ENCODE measurements around the gene CTCFL. TPM values are rescaled to one million over a fixed set of nuclear protein-coding genes. Genes with fewer than 3 reads are reported as not detected.
A peak's percentile ranks its signal among the peaks of the same experiment; 100 is the strongest.

CTCFL gene
- total RNA-seq, 1 experiment from 2014 or later: not detected

DNA sequence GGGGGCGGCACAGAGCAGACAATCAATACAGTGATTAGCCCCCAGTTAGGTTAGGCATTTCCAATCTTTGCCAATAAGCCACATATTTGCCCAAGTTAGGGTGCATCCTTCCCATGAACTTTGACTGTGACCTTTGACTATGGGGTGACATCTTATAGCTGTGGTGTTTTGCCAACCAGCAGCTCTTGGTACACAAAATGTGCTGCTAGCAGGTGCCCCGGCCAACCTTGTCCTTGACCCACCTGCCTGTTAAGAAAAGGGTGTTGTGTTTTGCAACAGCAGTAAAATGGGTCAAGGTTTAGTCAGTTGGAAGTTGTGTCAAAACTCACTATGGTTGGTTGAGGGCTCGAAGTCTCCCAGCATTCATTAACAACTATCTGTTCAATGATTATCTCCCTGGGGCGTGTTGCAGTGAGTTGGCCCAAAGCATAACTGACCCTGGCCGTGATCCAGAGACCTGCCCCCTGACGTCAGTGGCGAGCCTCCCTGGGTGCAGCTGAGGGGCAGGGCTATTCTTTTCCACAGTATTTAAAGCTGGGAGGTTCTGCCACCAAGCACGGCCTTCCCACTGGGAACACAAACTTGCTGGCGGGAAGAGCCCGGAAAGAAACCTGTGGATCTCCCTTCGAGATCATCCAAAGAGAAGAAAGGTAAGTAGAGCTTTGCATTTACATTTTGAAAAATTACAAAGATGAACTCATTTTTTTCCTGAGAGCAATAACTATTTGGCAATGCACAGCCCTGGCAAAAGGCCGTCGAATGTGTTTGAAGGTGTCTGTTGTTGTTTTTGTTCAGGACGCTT is 35.8 kb upstream of the CTCFL start, which contains the start of gene PCK1:
PCK1 (plus strand) TSS at position 557 of the 802 bp plus-strand sequence. CDS start 302 bp downstream, outside the sequence.
- DNase-seq (ENCODE audit: low read depth): no peak

GRCh38 chr20:57559658-57560553 is 35.0 kb upstream of the CTCFL start:
- no peak for DNase-seq (ENCODE audit: low read depth)

DNA sequence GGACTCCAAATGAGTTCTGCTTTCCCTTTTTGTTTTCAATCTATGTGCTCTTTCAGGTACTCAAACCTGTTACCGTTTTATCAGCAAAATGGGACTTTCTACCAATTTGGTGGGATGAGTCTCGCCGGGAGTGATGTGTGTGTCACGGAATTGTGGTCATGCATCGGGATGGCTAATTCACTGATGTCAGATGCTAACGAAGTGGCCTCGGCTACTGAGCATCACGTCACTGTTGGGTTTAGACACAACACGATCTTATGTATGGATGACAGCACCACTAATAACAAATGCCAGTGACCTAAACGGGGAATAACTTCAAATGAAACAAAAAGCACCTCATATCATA is 34.3 kb upstream of the CTCFL start:
- no peak for DNase-seq (ENCODE audit: low read depth)

DNA sequence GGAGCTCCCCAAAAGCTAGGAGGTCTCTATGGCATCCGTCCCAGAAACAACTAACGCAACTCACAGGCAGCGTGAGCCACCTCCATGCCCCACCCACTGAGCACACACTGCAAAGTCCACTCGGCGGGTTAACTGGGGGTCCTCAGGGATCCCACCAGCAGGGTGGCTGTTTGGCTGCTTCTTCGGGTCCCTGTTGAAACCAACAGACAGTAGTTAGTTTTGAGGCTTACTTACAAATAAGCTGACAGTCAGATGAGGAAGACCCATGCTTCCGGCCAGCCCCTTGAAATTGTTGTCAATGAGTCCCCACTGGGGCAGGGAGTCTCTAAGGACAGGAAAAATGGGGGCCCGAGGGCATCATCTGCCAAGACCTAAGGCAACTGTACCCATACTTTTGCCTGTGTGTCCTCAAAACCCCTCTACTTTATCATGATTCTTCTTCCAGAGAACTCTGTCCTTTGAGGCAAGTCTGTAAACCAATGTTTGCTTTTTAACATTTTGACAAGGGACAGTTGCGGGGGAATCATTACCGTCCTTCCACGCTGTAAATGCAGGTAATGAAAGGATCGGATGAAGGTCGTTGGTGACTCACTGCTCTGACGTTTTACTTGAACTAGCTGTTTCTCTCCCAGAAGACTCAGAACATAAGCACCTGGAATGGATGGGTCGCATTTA is 33.8 kb upstream of the CTCFL start:
- no peak for DNase-seq (ENCODE audit: low read depth)

DNA sequence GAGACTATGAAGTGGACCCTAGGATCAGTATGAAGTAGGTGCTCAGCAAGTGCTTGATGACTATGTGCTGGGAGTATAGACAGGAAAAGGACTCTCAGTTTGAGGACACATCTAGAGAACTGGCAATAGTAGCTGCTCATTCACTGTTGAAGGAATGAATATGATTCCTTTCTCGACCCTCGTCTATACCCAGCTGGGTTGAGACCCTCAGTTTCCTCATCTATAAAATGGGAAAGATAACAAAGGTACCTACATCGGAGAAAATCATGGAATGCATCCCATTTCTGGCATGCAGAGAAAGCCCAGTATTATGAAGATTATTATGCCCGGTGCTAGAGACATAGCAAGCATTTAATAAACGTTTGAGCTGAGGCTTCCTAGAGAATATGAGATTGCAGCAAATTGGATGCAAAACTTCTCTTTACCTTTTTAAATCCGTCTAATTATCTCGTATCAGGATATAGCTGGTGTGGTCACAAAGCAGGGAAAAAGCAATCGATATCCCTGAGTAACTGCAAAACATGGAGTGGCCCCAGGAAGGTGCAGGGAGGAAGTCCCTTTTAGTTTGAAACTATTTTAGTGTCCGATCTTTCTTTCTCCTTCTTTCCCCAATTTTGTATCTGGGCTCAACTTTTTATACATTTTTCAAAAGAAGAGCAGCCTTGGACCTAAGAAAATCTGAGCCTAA is 33.1 kb upstream of the CTCFL start:
- no peak for DNase-seq (ENCODE audit: low read depth)

DNA sequence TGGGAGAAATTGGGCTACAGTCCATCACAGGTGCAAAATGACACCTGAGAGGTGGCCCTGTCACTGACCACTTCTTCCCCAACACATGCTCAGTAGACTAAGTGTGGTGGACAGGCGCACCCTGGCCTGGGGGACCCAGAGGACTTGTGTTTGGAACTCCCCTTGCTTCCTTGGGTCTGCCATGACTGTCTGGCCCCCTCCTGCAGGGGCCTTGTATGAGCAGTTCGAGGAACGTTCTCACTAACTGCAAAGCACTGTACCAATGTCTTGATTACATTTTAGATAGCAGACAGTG is 32.0 kb upstream of the CTCFL start:
- no peak for DNase-seq (ENCODE audit: low read depth)

GRCh38 chr20:57555457-57556184 is 30.7 kb upstream of the CTCFL start:
- DNase-seq (ENCODE audit: low read depth): no peak

GRCh38 chr20:57553376-57554018 is 28.6 kb upstream of the CTCFL start:
- DNase-seq (ENCODE audit: low read depth): no peak

GRCh38 chr20:57552471-57552870 is 27.5 kb upstream of the CTCFL start:
- DNase-seq (ENCODE audit: low read depth): no peak

DNA sequence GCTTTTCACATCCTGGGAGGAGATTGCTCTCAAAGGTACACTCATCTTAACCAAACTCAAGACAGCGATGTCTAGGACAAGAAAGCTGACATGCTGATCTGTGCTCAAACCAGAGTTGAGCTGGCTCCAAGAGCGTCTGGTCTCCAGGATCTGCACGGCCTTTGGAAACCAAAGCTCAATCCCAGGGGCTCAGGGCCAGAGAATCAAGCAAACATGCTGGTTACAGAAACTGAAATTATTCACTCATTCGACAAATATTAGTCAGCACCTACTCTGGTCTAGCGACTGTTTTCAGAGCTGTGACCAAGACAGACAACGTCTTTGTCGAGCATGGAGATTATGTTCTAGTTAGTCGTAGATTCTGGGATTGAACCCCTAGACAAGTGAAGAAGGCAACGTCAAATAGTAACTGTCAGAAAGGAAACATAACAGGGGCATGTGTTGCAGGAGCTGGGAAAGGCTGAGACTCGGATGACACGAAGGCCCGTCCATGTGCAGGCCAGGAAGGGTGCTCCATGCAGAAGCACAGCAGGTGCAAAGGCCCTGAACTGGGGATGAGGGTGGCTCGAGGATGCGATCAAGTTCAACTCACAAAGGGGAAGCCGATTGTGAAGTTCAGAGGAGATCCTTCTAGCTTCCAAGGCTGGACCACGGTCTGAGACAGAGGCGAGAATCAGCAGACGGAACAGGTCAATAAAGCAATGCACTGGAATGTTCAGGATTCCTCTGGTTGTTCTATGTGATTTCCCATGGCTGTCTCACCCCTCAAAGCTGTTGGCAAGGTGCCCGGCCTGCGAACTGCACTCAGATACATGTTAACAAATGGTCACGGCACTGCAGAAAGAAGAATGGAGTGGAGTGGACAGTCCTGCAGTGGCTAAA is 23.5 kb upstream of the CTCFL start:
- DNase-seq (ENCODE audit: low read depth): no peak

- peak; percentile 4 for DNase-seq (ENCODE audit: low read depth)
These were observed 22.2 kb upstream of the CTCFL start for GRCh38 chr20:57546956-57547649.

DNA sequence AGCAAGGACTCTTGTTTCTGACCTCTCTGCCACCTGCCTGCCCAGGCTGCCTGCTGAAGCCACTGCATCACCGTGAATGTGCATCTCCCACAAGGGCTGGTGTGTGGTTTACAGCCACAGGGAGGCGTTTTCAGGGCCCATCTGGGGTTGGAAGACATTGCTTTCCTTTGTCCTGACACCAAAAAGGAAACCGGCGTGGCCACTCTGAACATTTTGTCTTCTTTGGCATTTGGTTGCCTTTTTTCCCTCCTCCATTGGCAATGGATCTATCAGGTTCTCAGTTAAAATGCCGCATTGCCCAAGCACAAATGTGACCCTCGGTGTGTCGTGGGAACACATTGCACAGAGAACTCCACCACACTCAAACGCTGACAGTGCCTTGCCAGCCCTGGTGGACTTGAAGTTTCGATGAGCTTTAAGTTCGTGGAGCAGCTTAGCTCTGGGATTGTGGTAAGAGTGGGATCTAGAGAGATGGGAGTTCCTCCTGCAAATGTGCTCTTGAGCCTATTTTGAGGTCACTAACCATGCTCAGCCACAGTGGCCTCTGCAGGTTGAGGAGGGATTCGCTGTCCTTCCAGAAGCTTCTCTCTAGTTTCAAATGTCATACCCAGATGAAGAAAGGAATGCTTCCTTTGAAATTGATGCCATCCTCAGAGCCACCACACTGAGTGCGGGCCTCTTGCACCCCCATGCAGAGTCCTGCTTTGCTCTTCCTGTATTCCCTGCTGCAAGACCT is 21.2 kb upstream of the CTCFL start:
- no peak for DNase-seq (ENCODE audit: low read depth)

GRCh38 chr20:57544838-57545564 is 20.1 kb upstream of the CTCFL start:
- DNase-seq (ENCODE audit: low read depth): no peak

DNA sequence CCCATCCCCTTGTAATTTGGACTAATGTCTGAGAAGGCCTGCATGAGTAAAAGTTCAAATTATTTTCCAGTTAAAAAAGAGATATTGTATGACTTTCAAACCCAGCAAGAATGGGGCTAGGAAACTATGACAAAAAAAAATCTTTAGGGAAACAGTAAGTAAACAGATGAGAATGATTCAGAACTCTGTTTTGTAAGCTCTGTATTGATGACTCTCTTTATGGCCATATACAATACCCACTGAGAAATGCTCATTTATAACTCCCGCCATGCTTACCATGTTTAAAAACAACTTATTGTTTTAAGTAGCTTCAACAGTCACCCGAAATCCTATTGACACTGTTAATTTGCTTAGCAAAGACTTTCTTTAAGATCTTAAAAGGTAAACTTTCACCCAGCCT is 18.8 kb upstream of the CTCFL start:
- no peak for DNase-seq (ENCODE audit: low read depth)

GRCh38 chr20:57540890-57541580 is 16.1 kb upstream of the CTCFL start:
- no peak for DNase-seq (ENCODE audit: low read depth)

DNA sequence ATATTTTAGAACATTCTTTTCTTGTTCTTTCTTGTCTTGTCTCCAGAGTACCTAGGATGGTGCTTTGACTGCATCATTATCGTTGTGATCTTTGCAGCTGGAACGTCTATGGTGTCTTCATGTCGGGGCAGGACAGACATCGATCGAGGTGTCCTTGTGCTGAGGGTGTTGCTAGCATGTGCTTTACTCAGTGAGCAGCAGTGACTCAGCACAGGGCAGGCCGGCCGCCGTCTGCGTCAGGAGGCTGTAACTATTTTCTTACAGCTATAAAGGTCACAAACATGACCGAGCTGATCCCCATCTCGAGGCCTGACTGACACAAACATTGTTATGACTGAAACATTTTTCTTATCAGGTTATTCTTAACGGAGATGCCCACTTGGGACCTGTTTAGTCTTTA is 14.9 kb upstream of the CTCFL start:
- DNase-seq (ENCODE audit: low read depth): no peak

- DNase-seq (ENCODE audit: low read depth): no peak
These were observed 12.9 kb upstream of the CTCFL start for GRCh38 chr20:57537822-57538221.
